GM19395 (cell line): ENCODE measurements around the gene ATP6V0B.

Experiments
- ATAC-seq: cut with Tn5 transposase; IDR thresholded peaks from one replicate; pipeline ENCODE4 v1.9.1; 2021; ENCODE audit warnings: mild to moderate bottlenecking, moderate library complexity; ENCODE audit not compliant: unreplicated experiment

The ATP6V0B gene

DNA sequence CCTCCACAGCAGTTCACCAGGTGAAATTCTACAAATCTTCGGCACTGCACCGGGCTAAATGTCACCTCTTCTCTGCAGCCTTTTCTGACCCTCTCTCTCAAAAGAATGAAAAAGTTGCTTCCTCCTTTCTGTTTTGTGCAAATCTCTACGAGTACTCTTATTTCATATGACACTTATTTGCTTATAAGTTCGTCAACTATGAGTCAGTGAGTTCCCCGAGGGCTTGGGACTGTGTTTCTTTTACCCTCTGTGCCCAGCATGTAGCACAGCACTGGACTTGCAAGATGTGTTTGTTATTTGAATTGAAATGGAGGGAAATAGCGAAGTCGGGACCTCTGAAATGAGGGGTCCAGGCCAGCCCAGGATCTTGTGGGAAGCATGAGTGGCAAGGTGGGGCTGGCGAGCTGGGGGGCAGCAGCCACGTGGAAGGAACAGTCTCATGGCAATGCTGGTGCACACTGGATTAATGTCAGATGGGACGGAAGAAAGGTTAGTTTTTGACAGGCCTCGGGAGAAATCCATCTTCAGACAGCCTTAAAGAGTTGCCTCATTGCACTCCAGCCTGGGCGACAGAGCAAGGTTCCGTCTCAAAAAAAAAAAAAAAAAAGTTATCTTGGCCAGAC lies 50.3 kb downstream of the ATP6V0B start:
- ATAC-seq, result no peak

GRCh38 chr1:44025816-44026215 lies 51.1 kb downstream of the ATP6V0B start:
- ATAC-seq, result no peak

- ATAC-seq, result no peak
Observed at GRCh38 chr1:44027320-44027719, 52.6 kb downstream of the ATP6V0B start.
